HG02678 (cell line): ENCODE results near the gene ZNF486.
A peak's percentile ranks its signal among the peaks of the same experiment; 100 is the strongest.
"Not testable (repeated sequence)": the region's sequence is repeated elsewhere in the genome, so short reads cannot be mapped to it uniquely, and the experiment has no call there.

Experiments used
- ATAC-seq: cut with Tn5 transposase; IDR thresholded peaks from one replicate; pipeline ENCODE4 v1.9.1; 2021; ENCODE audit warnings: mild to moderate bottlenecking, moderate library complexity; ENCODE audit not compliant: unreplicated experiment

Gene ZNF486

DNA sequence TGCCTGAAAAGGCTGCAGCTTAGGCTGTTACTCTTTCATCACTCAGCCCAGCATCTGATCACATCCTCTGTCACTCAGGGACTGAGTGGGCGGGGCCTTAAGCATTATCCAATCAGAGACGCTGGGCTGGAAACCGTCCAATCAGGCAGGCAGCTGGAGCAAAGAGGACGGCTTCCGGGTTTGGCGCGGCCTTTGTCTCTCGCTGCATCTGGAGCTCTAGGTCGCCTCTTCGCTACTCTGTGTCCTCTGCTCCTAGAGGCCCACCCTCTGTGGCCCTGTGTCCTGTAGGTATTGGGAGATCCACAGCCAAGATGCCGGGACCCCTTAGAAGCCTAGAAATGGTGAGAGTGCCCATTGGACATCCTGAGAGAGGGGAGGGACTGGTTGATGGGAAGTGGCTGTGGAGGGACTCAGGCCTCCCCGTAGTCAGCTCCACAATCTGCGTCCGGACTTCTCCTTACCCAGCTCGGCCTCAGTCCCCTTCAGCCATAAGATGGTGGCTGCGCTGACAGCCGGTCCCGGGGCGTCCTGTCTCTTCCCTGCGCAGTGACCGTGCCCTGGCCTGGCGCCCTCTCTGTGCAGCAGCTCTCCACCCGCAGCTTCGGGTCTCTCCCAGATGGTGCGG, at the start of gene ZNF486:
Gene ZNF486, plus strand, starts transcription at position 195 of the 625 bp plus-strand sequence. Its CDS starts 117 bp downstream, at position 312.
- ATAC-seq, result peak; percentile 90

DNA sequence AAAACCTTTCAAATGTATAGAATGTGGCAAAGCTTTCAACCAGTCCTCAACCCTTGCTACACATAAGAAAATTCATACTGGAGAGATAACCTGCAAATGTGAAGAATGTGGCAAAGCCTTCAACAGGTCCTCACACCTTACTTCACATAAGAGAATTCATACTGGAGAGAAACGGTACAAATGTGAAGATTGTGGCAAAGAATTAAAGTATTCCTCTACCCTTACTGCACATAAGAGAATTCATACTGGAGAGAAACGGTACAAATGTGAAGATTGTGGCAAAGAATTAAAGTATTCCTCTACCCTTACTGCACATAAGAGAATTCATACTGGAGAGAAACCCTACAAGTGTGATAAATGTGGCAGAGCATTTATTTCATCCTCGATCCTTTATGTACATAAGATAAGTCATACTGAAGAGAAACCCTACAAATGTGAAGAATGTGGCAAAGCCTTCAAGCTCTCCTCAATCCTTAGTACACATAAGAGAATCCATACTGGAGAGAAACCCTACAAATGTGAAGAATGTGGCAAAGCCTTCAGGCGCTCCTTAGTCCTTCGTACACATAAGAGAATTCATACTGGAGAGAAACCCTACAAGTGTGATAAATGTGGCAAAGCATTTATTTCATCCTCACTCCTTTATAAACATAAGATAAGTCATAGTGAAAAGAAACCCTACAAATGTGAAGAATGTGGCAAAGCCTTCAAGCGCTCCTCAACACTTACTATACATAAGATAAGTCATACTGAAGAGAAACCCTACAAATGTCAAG, 48.8 kb upstream of the ZNF486 start:
- ATAC-seq, result not testable (repeated sequence)

DNA sequence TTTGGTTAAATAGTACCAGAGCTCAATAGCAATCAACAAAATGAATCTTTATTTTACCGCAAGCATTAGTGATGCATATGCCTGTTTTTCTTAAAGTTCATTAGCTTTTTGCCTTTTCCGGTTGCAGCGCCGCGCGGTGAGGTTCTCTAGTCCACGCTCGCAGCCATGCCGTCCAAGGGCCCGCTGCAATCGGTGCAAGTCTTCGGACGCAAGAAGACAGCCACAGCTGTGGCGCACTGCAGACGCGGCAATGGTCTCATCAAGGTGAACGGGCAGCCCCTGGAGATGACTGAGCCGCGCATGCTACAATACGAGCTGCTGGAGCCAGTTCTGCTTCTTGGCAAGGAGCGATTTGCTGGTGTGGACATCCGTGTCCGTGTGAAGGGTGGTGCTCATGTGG, 42.1 kb upstream of the ZNF486 start:
- ATAC-seq, result no peak

DNA sequence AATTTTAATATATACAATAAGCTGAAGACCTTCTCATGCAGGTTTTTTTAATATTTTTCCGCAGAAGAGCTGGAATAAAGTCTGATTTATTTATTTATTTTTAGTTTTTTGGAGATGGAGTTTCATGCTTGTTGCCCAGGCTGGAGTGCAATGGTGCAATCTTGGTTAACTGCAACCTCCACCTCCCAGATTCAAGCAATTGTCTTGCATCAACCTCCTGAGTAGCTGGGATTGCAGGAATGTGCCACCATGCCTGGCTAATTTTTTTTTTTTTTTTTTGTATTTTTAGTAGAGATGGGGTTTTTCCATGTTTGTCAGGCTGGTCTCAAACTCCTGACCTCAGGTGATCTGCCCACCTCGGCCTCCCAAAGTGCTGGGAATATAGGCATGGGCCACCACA, 34.1 kb upstream of the ZNF486 start:
- ATAC-seq, result not testable (repeated sequence)

DNA sequence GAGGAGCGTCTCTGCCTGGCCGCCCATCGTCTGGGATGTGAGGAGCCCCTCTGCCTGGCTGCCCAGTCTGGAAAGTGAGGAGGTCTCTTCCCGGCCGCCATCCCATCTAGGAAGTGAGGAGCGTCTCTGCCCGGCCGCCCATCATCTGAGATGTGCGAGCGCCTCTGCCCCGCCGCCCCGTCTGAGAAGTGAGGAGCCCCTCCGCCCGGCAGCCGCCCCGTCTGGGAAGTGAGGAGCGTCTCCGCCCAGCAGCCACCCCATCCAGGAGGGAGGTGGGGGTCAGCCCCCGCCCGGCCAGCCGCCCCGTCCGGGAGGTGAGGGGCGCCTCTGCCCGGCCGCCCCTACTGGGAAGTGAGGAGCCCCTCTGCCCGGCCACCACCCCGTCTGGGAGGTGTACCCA, 29.3 kb upstream of the ZNF486 start:
- not testable (repeated sequence) for ATAC-seq

DNA sequence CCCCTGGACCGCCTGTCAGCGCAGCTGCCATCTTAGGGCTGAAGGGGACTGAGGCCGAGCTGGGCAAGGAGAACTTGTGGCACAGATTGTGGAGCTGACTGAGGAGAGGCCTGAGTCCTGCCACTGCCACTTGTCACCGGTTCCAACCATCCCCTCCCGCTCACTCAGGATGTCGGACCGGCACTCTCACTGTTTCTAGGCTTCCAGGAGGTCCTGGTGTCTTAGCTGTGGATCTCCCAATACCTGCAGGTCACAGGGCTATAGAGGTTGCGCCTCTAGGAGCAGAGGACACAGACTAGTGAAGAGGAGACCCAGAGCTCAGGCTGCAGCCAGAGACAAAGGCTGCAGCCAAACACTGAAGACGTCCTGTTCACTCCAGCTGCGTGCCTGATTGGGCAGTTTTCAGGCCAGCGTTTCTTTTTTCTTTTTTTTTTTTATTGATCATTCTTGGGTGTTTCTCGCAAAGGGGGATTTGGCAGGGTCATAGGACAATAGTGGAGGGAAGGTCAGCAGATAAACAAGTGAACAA, 15.3 kb upstream of the ZNF486 start:
- ATAC-seq, result no peak

DNA sequence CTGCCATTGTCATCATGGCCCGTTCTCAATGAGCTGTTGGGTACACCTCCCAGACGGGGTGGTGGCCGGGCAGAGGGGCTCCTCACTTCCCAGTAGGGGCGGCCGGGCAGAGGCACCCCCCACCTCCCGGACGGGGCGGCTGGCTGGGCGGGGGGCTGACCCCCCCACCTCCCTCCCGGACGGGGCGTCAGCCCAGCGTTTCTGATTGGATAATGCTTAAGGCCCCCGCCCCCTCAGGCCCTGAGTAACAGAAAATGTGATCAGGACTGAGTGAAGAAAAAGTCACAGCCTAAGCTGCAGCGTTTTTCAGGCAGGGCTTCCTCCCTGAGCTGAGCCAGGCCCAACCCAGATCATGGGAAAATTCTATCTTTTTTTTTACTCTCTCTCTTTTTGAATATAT, 14.5 kb upstream of the ZNF486 start:
- not testable (repeated sequence) for ATAC-seq

DNA sequence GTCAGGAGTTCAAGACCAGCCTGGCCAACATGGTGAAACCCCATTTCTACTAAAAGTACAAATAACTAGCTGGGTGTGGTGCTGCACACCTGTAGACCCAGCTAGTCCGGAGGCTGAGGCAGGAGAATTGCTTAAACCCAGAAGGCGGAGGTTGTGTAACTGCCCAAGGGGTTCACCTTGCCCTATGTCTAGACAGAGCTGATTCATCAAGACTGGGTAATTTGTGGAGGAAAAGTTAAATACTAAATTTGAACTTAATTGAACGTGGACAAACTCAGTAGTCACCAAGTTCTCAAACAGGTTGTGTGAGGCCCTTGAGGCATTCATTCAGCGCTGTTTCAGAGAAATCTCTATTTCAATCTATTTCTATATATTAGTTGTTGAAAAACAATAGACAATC, 13.7 kb upstream of the ZNF486 start:
- no peak for ATAC-seq

DNA sequence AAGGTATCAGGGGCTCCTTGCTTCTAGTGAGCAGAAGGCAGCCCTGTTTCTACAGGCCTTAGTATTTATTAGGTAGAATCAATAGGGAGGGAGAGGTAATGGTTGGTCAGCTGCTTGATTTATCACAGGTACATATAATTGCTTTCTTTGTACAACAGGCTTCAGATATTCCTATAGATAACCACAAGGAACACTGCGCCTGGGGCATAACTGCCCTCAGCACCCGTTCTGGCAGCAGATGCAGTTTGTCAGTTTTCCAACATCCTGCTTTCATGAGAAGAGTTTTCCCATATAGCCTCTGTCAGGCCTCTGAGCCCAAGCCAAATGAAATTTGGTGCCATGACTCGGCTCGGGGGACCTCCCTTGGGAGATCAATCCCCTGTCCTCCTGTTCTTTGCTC, 12.4 kb upstream of the ZNF486 start:
- no peak for ATAC-seq

DNA sequence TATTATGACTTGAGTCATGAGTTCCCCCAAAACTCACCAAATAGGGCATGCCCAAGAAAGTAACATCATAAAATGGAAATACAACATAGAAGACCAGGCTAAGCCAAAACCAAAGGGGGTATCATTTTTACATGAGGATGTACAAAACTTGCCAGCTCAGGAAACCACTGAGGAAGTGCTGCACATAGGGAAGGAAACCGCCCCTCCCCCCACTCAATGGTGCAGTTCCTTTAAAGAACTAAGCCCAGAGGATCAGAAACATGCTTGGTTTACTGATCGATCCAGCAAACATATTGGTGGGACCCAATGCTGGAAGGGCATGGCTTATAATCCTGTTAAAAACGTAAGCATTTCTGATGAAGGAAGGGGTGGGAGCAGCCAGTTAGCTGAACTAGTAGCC, 4.2 kb upstream of the ZNF486 start:
- ATAC-seq, result no peak

DNA sequence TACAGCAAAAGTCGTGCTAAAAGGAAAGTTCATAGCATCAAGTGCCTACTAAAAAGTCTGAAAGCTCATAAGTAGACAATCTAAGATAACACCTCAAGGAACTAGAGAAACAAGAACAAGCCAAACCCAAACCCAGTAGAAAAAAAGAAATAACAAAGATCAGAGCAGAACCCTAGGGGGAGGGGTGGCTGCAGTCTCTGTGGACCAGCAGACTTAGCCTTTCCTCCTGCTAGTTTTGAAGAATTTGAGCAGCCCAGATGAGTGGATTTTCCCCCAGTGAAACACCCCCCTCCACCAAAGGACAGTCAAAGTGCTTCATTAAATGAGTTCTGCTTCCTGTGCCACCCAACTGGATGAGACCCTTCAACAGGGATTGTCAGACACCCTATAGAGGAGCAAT, 2.6 kb upstream of the ZNF486 start:
- ATAC-seq, result no peak

DNA sequence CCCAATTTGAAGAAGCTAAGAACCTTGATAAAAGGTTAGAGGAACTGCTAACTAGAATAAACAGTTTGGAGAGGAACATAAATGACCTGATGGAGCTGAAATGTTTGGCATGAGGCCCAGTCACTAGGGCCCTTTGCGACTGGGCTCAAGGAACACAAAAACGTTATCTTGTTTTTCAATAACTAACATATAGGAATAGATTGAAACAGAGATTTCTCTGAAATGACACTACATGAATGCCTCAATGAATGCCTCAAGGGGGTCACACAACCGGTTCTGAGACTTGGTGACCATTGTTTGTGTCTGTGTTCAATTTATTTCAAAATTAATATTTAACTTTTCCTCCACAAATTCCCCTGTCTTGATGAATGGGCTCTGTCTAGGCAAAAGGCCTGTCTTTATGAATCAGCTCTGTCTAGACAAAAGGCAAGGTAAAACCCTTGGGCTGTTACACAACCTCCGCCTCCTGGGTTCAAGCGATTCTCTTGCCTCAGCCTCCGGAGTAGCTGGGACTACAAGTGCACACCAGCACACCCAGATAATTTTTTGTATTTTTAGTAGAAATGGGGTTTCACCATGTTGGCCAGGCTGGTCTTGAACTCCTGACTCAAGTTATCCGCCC, 932 bp upstream of the ZNF486 start:
- ATAC-seq, result no peak

DNA sequence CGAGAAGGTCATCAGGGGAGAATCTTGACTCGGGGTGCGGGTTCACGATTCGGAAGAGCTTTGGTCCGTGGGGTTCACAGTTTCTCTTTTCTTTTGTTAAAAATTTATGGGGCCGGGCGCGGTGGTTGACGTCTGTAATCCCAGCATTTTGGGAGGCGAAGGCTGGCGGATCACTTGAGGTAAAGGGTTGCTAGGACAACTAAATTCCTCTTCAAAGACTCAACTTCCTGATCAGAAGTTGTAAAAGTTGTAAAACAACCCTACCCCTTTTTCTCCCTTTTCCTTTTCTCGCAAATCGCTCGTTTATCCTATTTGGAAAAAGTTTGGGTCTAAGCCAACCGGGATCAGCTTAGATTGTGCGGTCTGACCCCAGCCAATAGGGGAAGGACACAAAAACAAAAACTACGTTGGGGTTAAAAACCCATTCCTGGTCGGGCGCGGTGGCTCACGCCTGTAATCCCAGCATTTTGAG, 673 bp downstream of the ZNF486 start:
- ATAC-seq, result no peak

DNA sequence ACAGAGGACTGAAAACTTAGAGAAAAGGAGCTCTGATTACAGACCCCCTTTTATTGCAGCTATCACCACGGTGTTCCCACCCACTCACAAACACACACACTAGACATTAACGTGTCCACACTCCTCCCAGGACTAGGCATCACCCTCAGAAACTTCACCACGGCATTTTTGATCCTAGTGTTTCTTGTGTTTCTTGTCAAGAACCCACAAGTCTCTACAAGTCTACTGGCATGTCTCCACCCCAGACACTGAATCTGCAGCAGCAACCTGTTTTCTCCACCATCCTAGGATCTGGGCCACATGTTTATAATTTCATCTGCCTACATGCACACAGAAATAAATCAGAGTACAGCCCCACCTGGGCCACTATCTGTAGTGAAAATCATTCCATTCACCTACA, 4.3 kb downstream of the ZNF486 start:
- no peak for ATAC-seq

DNA sequence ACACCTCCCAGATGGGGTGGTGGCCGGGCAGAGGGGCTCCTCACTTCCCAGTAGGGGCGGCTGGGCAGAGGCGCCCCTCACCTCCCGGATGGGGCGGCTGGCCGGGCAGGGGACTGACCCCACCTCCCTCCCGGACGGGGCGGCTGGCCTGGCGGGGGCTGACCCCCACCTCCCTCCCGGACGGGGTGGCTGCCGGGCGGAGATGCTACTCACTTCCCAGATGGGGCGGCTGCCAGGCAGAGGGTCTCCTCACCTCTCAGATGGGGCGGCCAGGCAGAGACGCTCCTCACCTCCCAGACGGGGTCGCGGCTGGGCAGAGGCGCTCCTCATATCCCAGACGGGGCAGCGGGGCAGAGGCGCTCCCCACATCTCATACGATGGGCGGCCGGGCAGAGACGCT, 8.8 kb downstream of the ZNF486 start:
- not testable (repeated sequence) for ATAC-seq

DNA sequence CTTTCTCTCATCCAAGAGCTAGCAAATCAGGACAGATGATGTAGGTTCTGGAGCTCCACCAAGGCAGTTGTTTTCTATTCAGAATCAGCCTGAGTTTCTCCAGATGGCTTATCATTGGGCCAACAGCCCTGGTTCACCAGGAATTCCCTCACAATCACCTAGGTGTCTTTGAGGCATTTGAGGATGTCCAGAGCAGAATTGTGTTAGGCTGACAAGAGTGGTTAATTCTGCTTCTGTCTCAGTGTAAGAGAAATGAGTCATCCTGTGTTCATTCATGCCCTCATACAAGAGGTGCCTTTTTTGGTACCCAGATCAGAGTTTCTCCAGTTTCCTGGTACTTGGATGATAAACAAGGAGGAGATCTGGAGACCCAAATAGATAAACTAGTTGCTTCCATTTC, 12.9 kb downstream of the ZNF486 start:
- ATAC-seq, result not testable (repeated sequence)

DNA sequence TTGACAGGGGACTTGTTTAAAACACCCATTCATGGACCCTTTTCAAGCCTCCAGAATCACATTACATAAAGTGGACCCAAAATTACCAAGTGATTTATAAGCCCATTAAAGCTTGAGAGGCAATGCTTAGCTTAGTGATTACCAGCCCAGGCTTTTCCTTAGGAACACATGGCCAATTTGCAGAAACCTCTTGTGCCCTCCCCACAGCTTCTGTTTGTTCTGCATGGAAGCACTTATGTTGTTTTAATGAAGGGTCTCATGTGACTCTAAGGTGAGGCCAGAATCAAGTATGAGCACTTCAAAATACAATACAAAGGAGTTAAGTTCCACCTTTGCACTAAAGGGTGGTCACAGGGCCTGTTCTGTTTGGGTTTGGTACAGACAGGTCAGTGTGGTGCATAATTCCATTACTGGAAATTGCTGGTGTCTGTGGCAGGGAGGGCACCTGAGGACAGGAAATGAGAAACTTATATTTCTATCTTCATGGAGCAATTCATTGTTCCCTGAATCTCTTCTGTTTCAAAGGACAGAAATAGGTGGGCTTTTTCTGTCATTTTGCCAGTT, 15.3 kb downstream of the ZNF486 start:
- no peak for ATAC-seq

DNA sequence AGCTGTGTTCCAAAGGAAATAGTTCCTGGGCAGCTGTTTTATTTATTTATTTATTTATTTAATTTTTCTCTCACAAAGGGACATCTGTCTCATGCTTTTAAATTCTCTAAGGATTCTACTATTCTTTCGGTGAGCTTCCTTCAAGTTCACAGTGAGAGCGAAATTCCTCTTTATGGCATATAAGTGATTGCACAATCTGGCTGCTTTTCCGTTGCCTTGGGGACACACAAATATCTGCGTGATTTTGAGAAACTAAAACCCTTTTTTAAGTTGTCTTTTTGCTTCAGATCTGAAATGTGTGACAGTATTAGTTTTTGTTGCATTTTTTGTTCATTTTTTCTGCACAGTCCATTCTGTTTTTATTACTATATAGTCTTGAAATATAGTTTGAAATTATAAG, 19.2 kb downstream of the ZNF486 start:
- no peak for ATAC-seq

DNA sequence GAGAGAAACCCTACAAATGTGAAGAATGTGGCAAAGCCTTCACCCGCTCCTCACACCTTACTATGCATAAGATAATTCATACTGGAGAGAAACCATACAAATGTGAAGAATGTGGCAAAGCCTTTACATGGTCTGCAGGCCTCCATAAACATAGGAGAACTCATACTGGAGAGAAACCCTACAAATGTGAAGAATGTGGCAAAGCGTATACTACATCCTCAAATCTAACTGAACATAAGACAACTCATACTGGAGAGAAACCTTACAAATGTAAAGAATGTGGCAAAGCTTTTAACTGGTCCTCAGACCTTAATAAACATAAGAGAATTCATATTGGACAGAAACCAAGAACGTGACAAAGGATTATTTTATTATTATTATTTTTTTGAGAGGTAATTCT, 30.7 kb downstream of the ZNF486 start:
- no peak for ATAC-seq

DNA sequence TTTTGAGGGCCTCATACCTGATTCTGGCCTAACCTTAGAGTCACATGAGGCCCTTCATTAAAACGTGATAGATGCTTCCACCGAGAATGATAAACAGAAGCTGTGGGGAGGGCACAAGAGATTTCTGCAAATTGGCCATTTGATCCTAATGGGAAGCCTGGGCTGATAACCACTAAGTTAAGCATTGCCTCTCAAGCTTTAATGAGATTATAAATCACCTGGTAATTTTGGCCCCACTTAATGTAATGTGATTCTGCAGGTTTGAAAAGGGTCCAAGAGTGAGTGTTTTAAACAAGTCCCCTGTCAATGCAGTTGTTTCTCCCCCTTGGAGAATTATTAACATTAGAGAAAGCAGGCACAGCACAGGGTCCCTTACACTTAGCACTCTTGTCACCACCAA, 42.0 kb downstream of the ZNF486 start:
- ATAC-seq, result no peak

DNA sequence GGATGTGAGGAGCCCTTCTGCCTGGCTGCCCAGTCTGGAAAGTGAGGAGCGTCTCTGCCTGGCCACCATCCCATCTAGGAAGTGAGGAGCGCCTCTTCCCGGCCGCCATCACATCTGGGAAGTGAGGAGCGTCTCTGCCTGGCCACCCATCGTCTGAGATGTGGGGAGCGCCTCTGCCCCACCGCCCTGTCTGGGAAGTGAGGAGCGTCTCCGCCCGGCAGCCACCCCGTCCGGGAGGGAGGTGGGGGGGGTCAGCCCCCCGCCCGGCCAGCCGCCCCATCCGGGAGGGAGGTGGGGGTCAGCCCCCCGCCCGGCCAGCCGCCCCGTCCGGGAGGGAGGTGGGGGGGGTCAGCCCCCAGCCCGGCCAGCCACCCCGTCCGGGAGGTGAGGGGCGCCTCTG, 47.4 kb downstream of the ZNF486 start:
- not testable (repeated sequence) for ATAC-seq
